Caco-2 (cell line): ENCODE data around the gene SIK3. TPM values are rescaled to one million over a fixed set of nuclear protein-coding genes. Genes with fewer than 3 reads are reported as not detected.

ENCODE experiments used
- BruUV-seq: library from RNA; stranded (reverse); fragments of 400-500 nt; replicated peaks from 2 replicates; lab custom pipeline; 2021; lab: Mats Ljungman, UMichigan
- CTCF ChIA-PET: fragments of 300-600 bp; sonication (Branson Sonifier 250); formaldehyde crosslinking; loops from one replicate; lab custom pipeline; 2022; ENCODE audit warnings: antibody characterized with exemption; lab: Charles Lee
- POLR2A ChIA-PET: fragments of 300-600 bp; sonication (Branson Sonifier 250); formaldehyde crosslinking; loops from one replicate; lab custom pipeline; 2022; ENCODE audit warnings: antibody characterized with exemption; lab: Charles Lee
- DNase-seq, 2 experiments: peaks; one replicate each; pipeline versions ENCODE4 v3.0.0 to v3.0.0-alpha.2; 2020 to 2022
- H3K27me3 ChIP-seq: replicated peaks from 2 replicates; pipeline ENCODE4 v1.6.0; 2011; ENCODE audit warnings: low read length; ENCODE audit not compliant: control insufficient read depth, insufficient read depth
- H3K36me3 ChIP-seq: 2 replicates; pipeline ENCODE4 v1.5.1; 2011; ENCODE audit warnings: low read length; ENCODE audit not compliant: control insufficient read depth, insufficient read depth
- H3K4me1 ChIP-seq: fragments of 250-450 bp; sonication (Bioruptor Pico); 2 replicates; pipeline ENCODE4 v1.5.1; 2020; ENCODE audit warnings: mild to moderate bottlenecking
- H3K4me3 ChIP-seq: 2 replicates; pipeline ENCODE4 v1.5.1; 2011; ENCODE audit warnings: low read depth, mild to moderate bottlenecking, control low read depth, low read length
- H3K9me3 ChIP-seq: fragments of 250-450 bp; sonication (Bioruptor Pico); 2 replicates; pipeline ENCODE4 v1.5.1; 2020; ENCODE audit warnings: mild to moderate bottlenecking, moderate library complexity
- H3K27ac Mint-ChIP-seq: one replicate; pipeline ENCODE4 v1.8.0; 2022; ENCODE audit warnings: mixed read lengths; ENCODE audit not compliant: unreplicated experiment
- H3K27me3 Mint-ChIP-seq: one replicate; pipeline ENCODE4 v1.8.0; 2022; ENCODE audit warnings: mixed read lengths; ENCODE audit not compliant: insufficient read depth, unreplicated experiment
- H3K36me3 Mint-ChIP-seq: one replicate; pipeline ENCODE4 v1.8.0; 2022; ENCODE audit warnings: mild to moderate bottlenecking, mixed read lengths; ENCODE audit not compliant: insufficient read depth, unreplicated experiment
- H3K4me1 Mint-ChIP-seq: one replicate; pipeline ENCODE4 v1.8.0; 2022; ENCODE audit warnings: low read depth, mixed read lengths; ENCODE audit not compliant: unreplicated experiment
- H3K4me3 Mint-ChIP-seq: one replicate; pipeline ENCODE4 v1.8.0; 2022; ENCODE audit warnings: mild to moderate bottlenecking, moderate library complexity, mixed read lengths; ENCODE audit not compliant: unreplicated experiment
- H3K9me3 Mint-ChIP-seq: one replicate; pipeline ENCODE4 v1.8.0; 2022; ENCODE audit warnings: mixed read lengths; ENCODE audit not compliant: unreplicated experiment
- CTCF ChIP-seq, 2 experiments: fragments of 200-600 bp in 1 of 2; IDR thresholded peaks; 1 replicate in 1 of 2; 2 replicates in 1 of 2; pipeline versions ENCODE4 v1.5.1 to v1.8.0; 2011 to 2022; ENCODE audit warnings: antibody characterized with exemption in 1 of 2, control low read depth in 1 of 2, inconsistent platforms in 1 of 2, low read depth in 1 of 2, low read length in 1 of 2, mild to moderate bottlenecking in 1 of 2, moderate library complexity in 1 of 2; ENCODE audit not compliant: insufficient read depth in 1 of 2, severe bottlenecking in 1 of 2, unreplicated experiment in 1 of 2
- intact Hi-C: fragments of 100-400 bp; cut with micrococcal nuclease; formaldehyde crosslinking; loops from one replicate; pipeline ENCODE4 v1.10.0; 2022; ENCODE audit not compliant: unreplicated experiment
- total RNA-seq: library from RNA; stranded (reverse); gene quantifications from 2 replicates; pipeline ENCODE4 v1.2.3, GENCODE V29; 2022

The SIK3 gene
- total RNA-seq, 1 experiment from 2014 or later: 65.7 TPM

GRCh38 chr11:116928845-116929244 is 169.4 kb downstream of the SIK3 start:
- H3K36me3 Mint-ChIP-seq: peaks cover 13% of the 10 kb centered on the region
- Histone ChIP-seq H3K4me3 (no peak overlapping the region), H3K4me1 (peaks cover 17% of the 10 kb centered on the region; the same call in 1 of the 2 replicates), H3K36me3 (peaks cover 5% of the 10 kb centered on the region), H3K27me3 (no peaks in the 10 kb centered on the region), H3K9me3 (no peaks in the 10 kb centered on the region)
- POLR2A ChIA-PET: interaction anchor here (0.6 to 1.2 kb wide), 2 partner anchors 54 to 170 kb away, joined by 3 to 5 read pairs; no protein-coding TSS in a partner anchor
- intact Hi-C loops: no loop called here
- BruUV-seq: no TSS peak
- no peak for DNase-seq
- H3K27me3 Mint-ChIP-seq: no peaks in the 10 kb centered on the region
- H3K4me1 Mint-ChIP-seq: peaks cover 26% of the 10 kb centered on the region
- H3K27ac Mint-ChIP-seq: no peak overlapping the region
- H3K9me3 Mint-ChIP-seq: peaks cover 6% of the 10 kb centered on the region
- no peak for TF ChIP-seq CTCF (IDR thresholded peaks at IDR 0.05; ENCODE audit: insufficient read depth in 1 of 2, low read depth in 1 of 2, low read length in 1 of 2, severe bottlenecking in 1 of 2, unreplicated experiment in 1 of 2)
- CTCF ChIA-PET: interaction anchor here (1.0 kb wide), 1 partner anchor 148 kb away, joined by 4 read pairs; no protein-coding TSS in a partner anchor
- H3K4me3 Mint-ChIP-seq: no peak overlapping the region

- Histone ChIP-seq H3K9me3 (no peaks in the 10 kb centered on the region), H3K36me3 (peaks cover 5% of the 10 kb centered on the region), H3K4me1 (peaks cover 17% of the 10 kb centered on the region; the same call in 1 of the 2 replicates), H3K4me3 (no peak overlapping the region), H3K27me3 (no peaks in the 10 kb centered on the region)
- intact Hi-C loops: no loop called here
- no peak for DNase-seq
- peaks cover 15% of the 10 kb centered on the region for H3K36me3 Mint-ChIP-seq
- BruUV-seq: no TSS peak
- H3K27ac Mint-ChIP-seq: no peak overlapping the region
- CTCF ChIA-PET: no interaction called here
- H3K4me3 Mint-ChIP-seq: no peak overlapping the region
- POLR2A ChIA-PET: interaction anchor here (1.2 kb wide), 1 partner anchor 170 kb away, joined by 3 read pairs; no protein-coding TSS in a partner anchor
- peaks cover 22% of the 10 kb centered on the region for H3K4me1 Mint-ChIP-seq
- no peaks in the 10 kb centered on the region for H3K27me3 Mint-ChIP-seq
- no peak for TF ChIP-seq CTCF (IDR thresholded peaks at IDR 0.05; ENCODE audit: insufficient read depth in 1 of 2, low read depth in 1 of 2, low read length in 1 of 2, severe bottlenecking in 1 of 2, unreplicated experiment in 1 of 2)
- no peaks in the 10 kb centered on the region for H3K9me3 Mint-ChIP-seq
These were observed 170.0 kb downstream of the SIK3 start for GRCh38 chr11:116928102-116928777.

GRCh38 chr11:116927163-116927974 is 170.9 kb downstream of the SIK3 start:
- H3K9me3 ChIP-seq: no peaks in the 10 kb centered on the region
- no peaks in the 10 kb centered on the region for H3K9me3 Mint-ChIP-seq
- peaks cover 22% of the 10 kb centered on the region for H3K4me1 Mint-ChIP-seq
- no TSS peak for BruUV-seq
- no peak overlapping the region for H3K4me3 ChIP-seq
- ChIA-PET POLR2A (no interaction called here), CTCF (interaction anchor here (0.6 to 1.0 kb wide), 6 partner anchors 14 to 1956 kb away, joined by 3 to 6 read pairs (median 3); no protein-coding TSS in a partner anchor)
- peaks cover 5% of the 10 kb centered on the region for H3K36me3 ChIP-seq
- peaks cover 17% of the 10 kb centered on the region; the same call in 1 of the 2 replicates for H3K4me1 ChIP-seq
- H3K4me3 Mint-ChIP-seq: no peak overlapping the region
- intact Hi-C loops: loop anchor here (1.0 to 2.0 kb wide), 3 partner anchors 171 to 299 kb away; partner anchors contain the start of gene SIK3
- peak; percentile 82 to 85 for TF ChIP-seq CTCF (IDR thresholded peaks at IDR 0.05; ENCODE audit: insufficient read depth in 1 of 2, low read depth in 1 of 2, low read length in 1 of 2, severe bottlenecking in 1 of 2, unreplicated experiment in 1 of 2)
- H3K27ac Mint-ChIP-seq: no peak overlapping the region
- DNase-seq: peak in 1 of 2 experiments; percentile 69
- peaks cover 18% of the 10 kb centered on the region for H3K36me3 Mint-ChIP-seq
- no peaks in the 10 kb centered on the region for H3K27me3 ChIP-seq
- no peaks in the 10 kb centered on the region for H3K27me3 Mint-ChIP-seq
